Measurements from ENCODE around the gene MED22. TPM values are rescaled to one million over a fixed set of nuclear protein-coding genes. Genes with fewer than 3 reads are reported as not detected.
"Not testable (repeated sequence)": the region's sequence is repeated elsewhere in the genome, so short reads cannot be mapped to it uniquely, and the experiment has no call there.

The MED22 gene
- total RNA-seq, 1 donor from 2014 or later: 31.6 TPM

DNA sequence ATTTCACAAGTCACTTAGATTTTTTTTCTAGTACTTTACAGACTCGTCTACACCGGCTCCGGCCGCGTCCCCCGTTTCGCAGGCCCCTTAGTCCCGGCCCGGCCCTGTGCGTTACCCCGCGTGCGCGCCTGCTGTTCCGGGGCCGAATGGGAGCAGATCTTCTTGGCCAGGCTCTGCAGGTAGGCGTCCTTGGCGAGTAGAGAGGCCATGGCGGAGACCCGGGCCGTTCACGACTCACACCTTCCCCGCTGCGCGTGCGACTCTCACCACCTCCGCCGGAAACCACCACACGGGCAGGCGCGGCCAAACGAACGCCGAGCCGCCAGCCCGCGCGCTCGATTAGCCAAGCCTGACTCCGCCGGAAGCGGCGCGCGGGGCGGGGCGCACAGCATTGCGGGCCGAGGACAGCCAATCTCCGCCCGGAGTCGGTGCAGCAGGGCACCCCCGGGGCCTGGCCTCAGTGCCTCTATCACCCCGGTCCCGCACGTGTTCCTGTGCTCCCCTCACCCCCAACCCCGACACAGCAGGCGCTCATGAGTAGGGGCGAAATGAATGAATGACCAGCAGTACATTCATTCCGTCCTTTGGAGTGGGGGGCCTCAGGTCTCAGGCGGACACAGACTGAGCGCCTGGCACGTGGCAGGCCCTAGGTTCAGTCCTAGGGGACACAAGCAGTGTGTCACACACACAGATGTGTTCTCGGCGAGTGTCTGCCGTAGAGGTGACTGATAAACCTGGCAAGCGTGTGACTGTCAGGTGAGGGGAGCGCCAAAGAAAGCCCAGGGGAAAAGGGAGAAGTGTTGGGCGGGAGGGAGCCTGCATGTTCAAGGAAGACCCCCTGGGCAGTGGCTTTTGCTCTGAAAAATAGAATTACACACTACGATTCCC is 11.8 kb downstream of the MED22 start, which contains the start of gene SURF6:
Gene SURF6 (minus strand): TSS at position 265 of the 888 bp plus-strand sequence. CDS start 56 bp downstream, at position 209.
- DNase-seq (ENCODE audit: low read depth): peak; percentile 65

DNA sequence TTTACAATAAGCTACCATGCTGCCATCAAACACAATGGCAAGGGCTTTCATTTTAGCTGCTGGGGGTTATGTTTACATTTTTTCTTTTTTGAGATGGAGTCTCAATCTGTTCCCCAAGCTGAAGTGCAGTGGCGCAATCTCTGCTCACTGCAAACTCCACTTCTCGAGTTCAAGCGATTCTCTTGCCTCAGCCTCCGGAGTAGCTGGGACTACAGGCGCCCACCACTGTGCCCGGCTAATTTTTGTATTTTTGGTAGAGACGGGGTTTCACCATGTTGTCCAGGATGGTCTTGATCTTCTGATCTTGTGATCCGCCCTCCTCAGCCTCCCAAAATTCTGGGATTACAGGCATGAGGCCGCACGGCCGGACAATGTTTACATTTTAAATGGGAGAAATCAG is 13.0 kb downstream of the MED22 start:
- DNase-seq (ENCODE audit: low read depth): not testable (repeated sequence)

GRCh38 chr9:133334161-133334560 is 13.8 kb downstream of the MED22 start:
- DNase-seq (ENCODE audit: low read depth): no peak

- no peak for DNase-seq (ENCODE audit: low read depth)
Measured at GRCh38 chr9:133333566-133333965, 14.4 kb downstream of the MED22 start.

DNA sequence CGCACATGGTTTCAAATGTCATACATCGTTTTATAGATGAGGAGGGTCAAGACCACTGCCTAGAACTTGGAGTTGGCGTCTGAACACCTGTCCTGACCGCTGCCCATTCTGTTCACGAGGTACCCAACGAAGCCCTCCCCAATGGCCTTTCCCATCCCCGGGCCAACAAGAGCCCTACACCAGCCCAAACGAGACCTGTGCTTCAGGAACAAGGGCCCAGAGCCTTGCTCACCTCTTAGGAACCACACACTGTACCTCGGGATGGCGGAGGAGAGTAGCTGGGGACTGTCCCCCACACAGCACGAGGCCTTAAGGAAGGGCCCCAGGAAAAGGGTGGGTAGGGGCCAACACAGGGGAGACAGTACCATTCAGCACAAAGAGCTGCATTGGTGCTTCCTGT is 14.9 kb downstream of the MED22 start:
- no peak for DNase-seq (ENCODE audit: low read depth)

DNA sequence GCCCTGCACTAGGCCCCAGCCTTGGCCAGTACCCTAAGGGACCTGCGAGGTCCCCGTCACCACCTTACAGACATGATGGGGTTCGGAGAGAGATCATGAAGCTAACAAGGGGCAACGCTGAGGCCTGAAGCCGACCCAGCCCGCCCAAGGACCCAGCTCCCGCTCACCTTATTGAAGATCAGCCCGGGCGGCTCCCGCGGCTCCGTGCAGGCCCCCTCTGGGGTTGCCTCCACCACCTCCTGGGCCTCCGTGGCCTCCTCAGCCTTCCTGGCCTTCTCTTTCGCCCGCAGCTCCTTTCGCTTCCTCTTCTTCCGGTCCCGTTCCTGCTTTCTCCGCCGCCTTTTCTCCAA is 15.6 kb downstream of the MED22 start:
- no peak for DNase-seq (ENCODE audit: low read depth)

- no peak for DNase-seq (ENCODE audit: low read depth)
Measured at GRCh38 chr9:133331641-133332380, 16.1 kb downstream of the MED22 start.

DNA sequence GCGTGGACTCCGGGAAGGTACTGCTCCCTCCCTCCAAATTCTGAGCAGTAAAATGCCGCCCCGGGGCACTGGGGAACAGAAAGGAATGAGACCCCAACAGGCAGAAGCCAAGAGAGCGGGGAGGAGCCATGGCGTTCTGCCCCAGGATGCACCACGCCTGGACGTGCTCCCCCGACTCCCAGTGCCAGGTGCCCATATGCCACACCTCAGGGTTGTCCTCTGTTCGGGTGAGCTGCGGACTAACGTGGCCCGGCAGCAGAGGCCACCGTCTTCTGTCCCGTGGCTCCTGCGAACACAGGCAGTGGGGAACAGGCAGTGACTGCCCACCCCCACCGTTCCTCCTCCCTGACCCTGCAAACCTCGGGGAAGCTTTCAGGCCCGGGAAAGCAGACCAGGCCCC is 16.7 kb downstream of the MED22 start:
- no peak for DNase-seq (ENCODE audit: low read depth)

DNA sequence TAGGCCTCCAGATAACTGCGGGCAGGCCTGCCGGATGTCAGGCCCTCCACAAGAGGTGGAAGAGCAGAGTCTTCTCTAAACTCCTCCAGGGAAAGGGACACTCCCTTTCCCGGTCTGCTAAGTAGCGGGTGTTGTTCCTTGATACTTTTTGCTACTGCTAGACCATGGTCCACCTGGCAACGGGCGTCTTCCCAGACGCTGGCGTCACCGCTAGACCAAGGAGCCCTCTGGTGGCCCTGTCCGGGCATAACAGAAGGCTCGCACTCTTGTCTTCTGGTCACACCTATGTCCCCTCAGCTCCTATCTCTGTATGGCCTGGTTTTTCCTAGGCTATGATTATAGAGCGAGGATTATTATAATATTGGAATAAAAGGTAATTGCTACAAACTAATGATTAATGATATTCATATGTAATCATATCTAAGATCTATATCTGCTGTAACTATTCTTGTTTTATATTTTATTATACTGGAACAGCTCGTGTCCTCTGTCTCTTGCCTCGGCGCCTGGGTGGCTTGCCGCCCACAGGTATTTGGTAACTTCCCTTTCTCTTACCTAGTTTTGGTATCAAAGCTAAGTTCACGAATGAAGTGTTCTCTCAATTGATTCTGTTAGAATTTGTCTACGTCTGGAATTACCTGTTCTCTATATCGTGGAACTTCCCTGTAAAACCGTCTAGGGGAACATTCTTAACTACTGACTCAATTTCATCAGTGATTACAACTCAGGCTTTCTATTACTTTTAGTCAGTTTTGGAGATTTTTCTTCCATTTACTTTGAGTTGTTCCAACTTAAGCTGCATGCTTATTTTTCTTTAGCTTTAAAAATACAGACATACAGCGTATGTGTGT is 18.4 kb downstream of the MED22 start:
- peak; percentile 30 for DNase-seq (ENCODE audit: low read depth)

- DNase-seq (ENCODE audit: low read depth): no peak
Measured at GRCh38 chr9:133327834-133328484, 20.0 kb downstream of the MED22 start.

DNA sequence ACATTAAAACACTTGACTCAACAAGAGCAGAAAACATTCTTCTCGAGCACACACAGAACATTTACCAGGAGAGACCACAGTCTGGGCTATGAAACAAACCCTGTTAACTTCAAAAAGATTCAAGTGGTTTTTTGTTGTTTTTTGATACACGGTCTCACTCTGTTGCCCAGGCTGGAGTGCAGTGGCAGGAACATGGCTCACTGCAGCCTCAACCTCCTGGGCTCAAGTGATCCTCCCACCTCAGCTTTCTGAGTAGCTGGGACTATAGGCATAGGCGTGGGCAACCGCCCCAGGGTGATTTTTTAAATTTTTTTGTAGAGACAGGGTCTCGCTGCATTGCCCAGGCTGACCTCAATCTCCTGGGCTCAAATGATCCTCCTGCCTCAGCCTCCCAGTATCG is 20.9 kb downstream of the MED22 start:
- DNase-seq (ENCODE audit: low read depth): not testable (repeated sequence)

DNA sequence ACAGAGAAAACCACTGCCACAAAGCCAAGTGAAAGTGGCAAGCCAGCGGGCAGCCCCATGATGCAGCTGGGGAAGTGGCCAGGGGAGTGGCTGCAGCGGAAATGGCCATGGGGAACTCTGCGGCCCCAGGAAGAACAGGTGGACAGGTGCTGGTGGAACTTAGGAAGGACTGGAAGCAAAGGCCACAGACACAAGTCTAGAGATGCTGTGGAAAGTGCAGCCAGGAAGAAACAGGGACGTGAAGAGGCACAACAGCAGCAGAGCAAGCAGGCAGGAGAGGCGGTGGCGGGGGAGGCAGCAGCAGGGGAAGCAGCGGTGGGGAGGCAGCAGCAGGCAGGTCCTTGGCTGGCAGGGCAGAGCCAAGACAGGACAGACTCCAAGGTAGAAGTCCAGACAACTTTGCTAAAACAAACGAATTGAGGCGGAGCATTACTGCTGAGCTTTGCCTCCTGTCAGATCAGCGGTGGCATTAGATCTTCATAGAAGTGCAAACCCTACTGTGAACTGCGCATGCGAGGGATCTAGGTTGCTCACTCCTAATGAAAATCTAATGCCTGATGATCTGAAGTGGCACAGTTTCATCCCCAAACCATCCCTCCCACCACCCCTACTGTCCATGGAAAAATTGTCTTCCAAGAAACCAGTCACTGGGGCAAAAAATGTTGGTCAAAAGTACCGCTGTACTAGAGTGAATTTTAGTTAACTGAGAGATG is 23.8 kb downstream of the MED22 start:
- no peak for DNase-seq (ENCODE audit: low read depth)

DNA sequence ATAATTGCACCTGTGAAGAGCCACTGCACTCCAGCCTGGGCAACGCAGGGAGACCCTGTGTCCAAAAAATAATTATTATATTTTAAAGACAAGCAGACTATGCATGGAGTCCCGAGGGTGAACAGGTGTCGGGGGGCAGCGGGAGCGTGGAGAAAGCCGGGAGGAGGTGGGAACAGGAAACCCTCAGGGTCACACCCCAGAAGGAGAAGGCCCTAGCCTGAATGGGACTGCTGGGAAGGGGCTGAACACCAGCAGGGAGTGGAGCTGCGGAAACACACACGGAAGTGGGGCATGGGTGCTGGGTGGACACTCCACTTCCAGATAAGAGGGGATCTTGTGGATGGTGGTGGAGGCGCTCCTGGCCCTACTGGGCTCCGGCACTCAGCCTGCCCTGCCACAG is 24.7 kb downstream of the MED22 start:
- DNase-seq (ENCODE audit: low read depth): no peak

GRCh38 chr9:133322701-133323100 is 25.2 kb downstream of the MED22 start:
- DNase-seq (ENCODE audit: low read depth): no peak

DNA sequence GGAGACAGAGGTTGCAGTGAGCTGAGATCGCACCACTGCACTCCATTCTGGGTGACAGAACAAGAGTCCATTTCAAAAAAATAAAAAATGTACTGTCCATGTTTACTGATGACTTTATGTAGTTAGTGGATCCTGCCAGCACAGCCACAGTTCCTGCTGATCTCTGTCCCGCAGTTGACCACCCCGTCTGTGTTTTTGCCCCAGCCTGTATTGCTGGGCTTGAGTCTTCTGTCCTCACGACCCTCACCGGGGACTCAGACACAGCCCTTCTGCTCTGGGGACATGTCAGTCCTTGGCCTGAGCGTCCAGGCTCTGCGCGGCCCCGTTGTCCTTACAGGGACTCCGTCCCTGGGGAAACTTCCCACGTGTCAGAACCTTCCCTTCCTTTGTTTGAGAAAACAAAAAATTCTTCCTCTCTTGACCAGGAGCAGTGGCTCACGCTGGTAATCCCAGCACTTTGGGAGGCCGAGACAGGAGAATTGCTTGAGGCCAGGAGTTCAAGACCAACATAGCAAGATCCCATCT is 26.5 kb downstream of the MED22 start:
- no peak for DNase-seq (ENCODE audit: low read depth)

DNA sequence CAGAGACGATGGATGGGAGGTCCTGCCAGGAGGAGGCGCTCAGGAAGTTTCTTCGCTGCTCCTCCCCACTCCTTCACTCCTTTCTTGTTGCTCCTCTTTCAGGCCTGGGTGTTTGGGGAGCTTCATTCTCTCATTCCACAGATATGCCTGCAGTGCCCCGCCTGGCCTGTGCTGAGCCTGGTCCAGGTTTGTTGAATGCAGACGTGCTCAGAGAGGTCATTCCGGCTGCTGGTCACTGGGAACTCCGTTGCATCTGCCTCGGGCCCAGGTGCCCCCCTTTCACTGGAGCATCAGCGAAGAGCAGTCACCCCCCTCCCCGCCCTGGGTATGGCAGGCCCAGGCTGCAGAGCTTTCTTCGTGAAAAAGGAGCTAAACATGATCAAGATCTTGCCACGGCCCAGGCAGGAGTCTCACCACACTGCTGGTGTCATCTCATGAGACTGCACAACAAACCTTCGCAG is 27.5 kb downstream of the MED22 start:
- DNase-seq (ENCODE audit: low read depth): no peak

DNA sequence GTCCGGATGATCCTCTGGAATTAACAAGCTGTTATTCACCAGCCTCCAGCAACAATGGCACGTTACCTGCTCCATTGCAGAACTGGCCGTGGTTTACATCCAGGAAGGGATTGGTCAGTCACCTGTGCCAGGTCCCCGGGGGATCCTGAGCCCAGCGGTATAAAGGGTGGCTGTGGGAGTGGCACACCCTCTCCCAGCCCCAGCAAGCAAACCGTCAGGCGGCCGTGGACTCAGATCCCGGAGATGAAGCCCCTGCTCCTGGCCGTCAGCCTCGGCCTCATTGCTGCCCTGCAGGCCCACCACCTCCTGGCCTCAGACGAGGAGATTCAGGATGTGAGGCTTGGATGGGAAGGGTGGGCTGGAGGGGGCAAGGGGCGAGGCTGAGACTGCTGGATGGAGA is 30.4 kb downstream of the MED22 start:
- not testable (repeated sequence) for DNase-seq (ENCODE audit: low read depth)

DNA sequence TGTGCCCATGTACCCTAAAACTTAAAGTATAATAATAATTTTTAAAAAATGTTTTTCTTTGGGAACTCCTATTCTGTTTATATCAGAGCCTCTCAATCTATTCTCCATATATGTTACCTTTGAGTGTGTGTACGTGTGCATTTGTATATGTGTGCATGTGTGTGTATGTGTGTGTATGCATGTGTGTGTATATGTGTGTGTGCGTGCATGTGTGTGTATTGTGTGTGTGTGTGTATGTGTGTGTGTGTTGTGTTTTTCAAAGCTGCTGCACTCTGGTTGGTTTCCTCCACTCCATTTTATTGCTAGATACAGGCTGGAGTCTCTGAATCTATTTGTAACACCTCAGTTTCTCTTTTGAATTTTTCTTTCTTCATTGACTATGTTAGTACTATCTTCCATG is 31.9 kb downstream of the MED22 start:
- no peak for DNase-seq (ENCODE audit: low read depth)

- no peak for DNase-seq (ENCODE audit: low read depth)
Measured at GRCh38 chr9:133309608-133310007, 38.3 kb downstream of the MED22 start.

GRCh38 chr9:133307301-133307700 is 40.6 kb downstream of the MED22 start:
- no peak for DNase-seq (ENCODE audit: low read depth)

Data from renal cortical epithelial cell (primary cell).